GM23338 (cell line): ENCODE data around the gene CDH4. TPM values are rescaled to one million over a fixed set of nuclear protein-coding genes. Genes with fewer than 3 reads are reported as not detected.

Source experiments
- ATAC-seq: fragments of 200-7000 bp; cut with Tn5 transposase; 3 replicates; pipeline ENCODE4 v1.9.1; 2020
- DNase-seq: peaks from one replicate; pipeline ENCODE4 v3.0.0-alpha.2; 2015; ENCODE audit warnings: low spot score
- H2AFZ ChIP-seq: fragments of 200-600 bp; sonication (generic); 2 replicates; pipeline ENCODE4 v1.8.0; 2016; ENCODE audit warnings: antibody characterized with exemption, mild to moderate bottlenecking, moderate library complexity
- H3F3A ChIP-seq: fragments of 200-600 bp; sonication (generic); replicated peaks from 2 replicates; pipeline ENCODE4 v1.8.0; 2017; ENCODE audit warnings: antibody characterized with exemption, mixed run types, low read depth
- H3K27ac ChIP-seq: fragments of 200-600 bp; sonication (generic); 2 replicates; pipeline ENCODE4 v1.6.1; 2016; ENCODE audit warnings: low read depth
- H3K27me3 ChIP-seq: fragments of 200-600 bp; sonication (generic); 2 replicates; pipeline ENCODE4 v1.8.0; 2016; ENCODE audit warnings: mild to moderate bottlenecking, mixed run types, moderate library complexity; ENCODE audit not compliant: insufficient read depth
- H3K36me3 ChIP-seq: fragments of 200-600 bp; sonication (generic); 2 replicates; pipeline ENCODE4 v1.8.0; 2016; ENCODE audit warnings: mild to moderate bottlenecking; ENCODE audit not compliant: insufficient read depth
- H3K4me1 ChIP-seq: fragments of 200-600 bp; sonication (generic); 2 replicates; pipeline ENCODE4 v1.8.0; 2016; ENCODE audit warnings: mild to moderate bottlenecking, moderate library complexity; ENCODE audit not compliant: insufficient read depth
- H3K4me2 ChIP-seq: fragments of 200-600 bp; sonication (generic); 2 replicates; pipeline ENCODE4 v1.7.1; 2017; ENCODE audit warnings: mixed run types
- H3K4me3 ChIP-seq: fragments of 200-600 bp; sonication (generic); 2 replicates; pipeline ENCODE4 v1.6.1; 2016; ENCODE audit warnings: mixed run types
- H3K79me2 ChIP-seq: fragments of 200-600 bp; sonication (generic); replicated peaks from 2 replicates; pipeline ENCODE4 v1.8.0; 2017; ENCODE audit warnings: mild to moderate bottlenecking; ENCODE audit not compliant: insufficient read depth
- H3K9me2 ChIP-seq: fragments of 200-600 bp; sonication (generic); 2 replicates; pipeline ENCODE4 v1.8.0; 2017; ENCODE audit not compliant: insufficient read depth
- H4K20me1 ChIP-seq: fragments of 200-600 bp; sonication (generic); replicated peaks from 2 replicates; pipeline ENCODE4 v1.8.0; 2017; ENCODE audit warnings: mild to moderate bottlenecking; ENCODE audit not compliant: insufficient read depth
- H3K27ac Mint-ChIP-seq: 2 replicates; pipeline ENCODE4 v1.8.0; 2020; ENCODE audit warnings: inconsistent platforms, mild to moderate bottlenecking, moderate library complexity, mixed read lengths
- H3K27me3 Mint-ChIP-seq: 3 replicates; pipeline ENCODE4 v1.8.0; 2022; ENCODE audit warnings: low read depth, mild to moderate bottlenecking, moderate library complexity, mixed read lengths, inconsistent platforms; ENCODE audit not compliant: insufficient read depth, poor library complexity
- H3K36me3 Mint-ChIP-seq: 3 replicates; pipeline ENCODE4 v1.8.0; 2021; ENCODE audit warnings: low read depth, mild to moderate bottlenecking, inconsistent platforms, moderate library complexity, mixed read lengths
- H3K4me1 Mint-ChIP-seq: 3 replicates; pipeline ENCODE4 v1.8.0; 2020; ENCODE audit warnings: mild to moderate bottlenecking, inconsistent platforms, mixed read lengths
- H3K4me3 Mint-ChIP-seq: 3 replicates; pipeline ENCODE4 v1.8.0; 2021; ENCODE audit warnings: moderate library complexity, mild to moderate bottlenecking, inconsistent platforms, mixed read lengths
- H3K9me3 Mint-ChIP-seq: 3 replicates; pipeline ENCODE4 v1.8.0; 2020; ENCODE audit warnings: moderate library complexity, mild to moderate bottlenecking, inconsistent platforms, mixed read lengths
- CREB1 ChIP-seq: fragments of 250-450 bp; sonication (Bioruptor Pico); IDR thresholded peaks from 2 replicates; pipeline ENCODE4 v1.5.0; 2020; ENCODE audit warnings: low read depth, mild to moderate bottlenecking, moderate library complexity
- EZH2 ChIP-seq: fragments of 200-600 bp; sonication (generic); IDR thresholded peaks from one replicate; pipeline ENCODE4 v1.8.0; 2017; ENCODE audit warnings: antibody characterized with exemption, mild to moderate bottlenecking, low read depth; ENCODE audit not compliant: unreplicated experiment
- EZH2phosphoT487 ChIP-seq: fragments of 200-600 bp; sonication (generic); IDR thresholded peaks from one replicate; pipeline ENCODE4 v1.8.1; 2018; ENCODE audit warnings: antibody characterized with exemption; ENCODE audit not compliant: unreplicated experiment
- JUNB ChIP-seq: IDR thresholded peaks from one replicate; pipeline ENCODE4 v1.6.1; 2016; ENCODE audit warnings: antibody characterized with exemption; ENCODE audit not compliant: unreplicated experiment
- NANOG ChIP-seq: IDR thresholded peaks from 2 replicates; pipeline ENCODE4 v1.6.1; 2016; ENCODE audit warnings: antibody characterized with exemption, borderline replicate concordance
- POLR2AphosphoS5 ChIP-seq: IDR thresholded peaks from 2 replicates; pipeline ENCODE4 v1.6.1; 2016; ENCODE audit warnings: antibody characterized with exemption, low read depth
- STAT1 ChIP-seq: IDR thresholded peaks from one replicate; pipeline ENCODE4 v1.6.1; 2016; ENCODE audit warnings: antibody characterized with exemption; ENCODE audit not compliant: unreplicated experiment
- ZNF114 ChIP-seq: fragments of 250-450 bp; sonication (Bioruptor Pico); IDR thresholded peaks from 2 replicates; pipeline ENCODE4 v1.5.0; 2020; ENCODE audit warnings: mild to moderate bottlenecking, moderate library complexity
- ZNF331 ChIP-seq: fragments of 250-450 bp; sonication (Bioruptor Pico); IDR thresholded peaks from 2 replicates; pipeline ENCODE4 v1.5.0; 2020; ENCODE audit warnings: low read depth, mild to moderate bottlenecking, moderate library complexity
- polyA plus RNA-seq: library from polyadenylated mRNA; unstranded; fragments of >200 nt; fragmentation: Nextera tagmentation; extraction: Ambion mirVana; gene quantifications from 2 replicates; pipeline ENCODE4 v1.2.1, GENCODE V29; 2016
- total RNA-seq: library from RNA; depleted of rRNA; stranded (reverse); fragments of >200 nt; shearing (Covaris generic); gene quantifications from 2 replicates; pipeline ENCODE4 v1.2.3, GENCODE V29; 2014
- TF ChIP-seq, protein P1 (sequence below): IDR thresholded peaks from 2 replicates; pipeline ENCODE4 v1.6.1; 2016; ENCODE audit warnings: antibody characterized with exemption
- TF ChIP-seq, protein P2 (sequence below): fragments of 250-450 bp; sonication (Bioruptor Pico); IDR thresholded peaks from 2 replicates; pipeline ENCODE4 v1.5.0; 2020; ENCODE audit warnings: mild to moderate bottlenecking, moderate library complexity
- TF ChIP-seq, protein P3 (sequence below), 2 experiments: fragments of 200-600 bp in 1 of 2; sonication (generic) in 1 of 2; conservative IDR thresholded peaks; 2 replicates each; pipeline versions ENCODE4 v1.5.1 to v1.6.1; 2016 to 2017; ENCODE audit warnings: antibody characterized with exemption in 2 of 2, low read depth in 2 of 2, mild to moderate bottlenecking in 2 of 2, moderate library complexity in 1 of 2
- TF ChIP-seq, protein P4 (sequence below): IDR thresholded peaks from one replicate; pipeline ENCODE4 v1.6.1; 2018; ENCODE audit warnings: antibody characterized with exemption; ENCODE audit not compliant: unreplicated experiment

CDH4 gene
- total and polyA plus RNA-seq, 2 experiments from 2014 or later = 1.2 to 4.2 TPM

DNA sequence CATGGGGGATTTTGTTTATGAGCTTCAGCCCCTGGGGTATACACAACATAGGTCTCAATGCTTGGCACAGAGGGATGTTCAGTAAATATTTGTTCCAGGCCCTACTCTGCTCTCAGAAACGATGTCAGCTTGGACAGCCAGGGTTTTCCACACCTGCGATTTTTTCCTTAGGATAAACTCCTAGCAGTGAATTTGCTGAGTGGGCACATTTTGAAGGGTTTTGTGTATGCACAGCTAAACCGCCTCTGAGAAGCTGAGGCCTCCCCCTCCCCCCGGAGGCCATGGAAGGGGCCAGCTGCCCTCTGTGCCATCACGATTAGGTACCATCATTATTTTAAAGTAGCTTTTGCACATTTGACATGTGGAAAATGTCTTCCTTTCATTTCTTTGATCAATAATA is 614.1 kb downstream of the CDH4 start:
- H3K27ac ChIP-seq = no peak overlapping the region
- H3K4me3 ChIP-seq = no peak overlapping the region
- no peak for TF ChIP-seq EZH2
- TF ChIP-seq STAT1 = no peak
- no peak for TF ChIP-seq NANOG
- TF ChIP-seq, protein P1, sequence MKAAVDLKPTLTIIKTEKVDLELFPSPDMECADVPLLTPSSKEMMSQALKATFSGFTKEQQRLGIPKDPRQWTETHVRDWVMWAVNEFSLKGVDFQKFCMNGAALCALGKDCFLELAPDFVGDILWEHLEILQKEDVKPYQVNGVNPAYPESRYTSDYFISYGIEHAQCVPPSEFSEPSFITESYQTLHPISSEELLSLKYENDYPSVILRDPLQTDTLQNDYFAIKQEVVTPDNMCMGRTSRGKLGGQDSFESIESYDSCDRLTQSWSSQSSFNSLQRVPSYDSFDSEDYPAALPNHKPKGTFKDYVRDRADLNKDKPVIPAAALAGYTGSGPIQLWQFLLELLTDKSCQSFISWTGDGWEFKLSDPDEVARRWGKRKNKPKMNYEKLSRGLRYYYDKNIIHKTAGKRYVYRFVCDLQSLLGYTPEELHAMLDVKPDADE = no peak
- TF ChIP-seq, protein P2, sequence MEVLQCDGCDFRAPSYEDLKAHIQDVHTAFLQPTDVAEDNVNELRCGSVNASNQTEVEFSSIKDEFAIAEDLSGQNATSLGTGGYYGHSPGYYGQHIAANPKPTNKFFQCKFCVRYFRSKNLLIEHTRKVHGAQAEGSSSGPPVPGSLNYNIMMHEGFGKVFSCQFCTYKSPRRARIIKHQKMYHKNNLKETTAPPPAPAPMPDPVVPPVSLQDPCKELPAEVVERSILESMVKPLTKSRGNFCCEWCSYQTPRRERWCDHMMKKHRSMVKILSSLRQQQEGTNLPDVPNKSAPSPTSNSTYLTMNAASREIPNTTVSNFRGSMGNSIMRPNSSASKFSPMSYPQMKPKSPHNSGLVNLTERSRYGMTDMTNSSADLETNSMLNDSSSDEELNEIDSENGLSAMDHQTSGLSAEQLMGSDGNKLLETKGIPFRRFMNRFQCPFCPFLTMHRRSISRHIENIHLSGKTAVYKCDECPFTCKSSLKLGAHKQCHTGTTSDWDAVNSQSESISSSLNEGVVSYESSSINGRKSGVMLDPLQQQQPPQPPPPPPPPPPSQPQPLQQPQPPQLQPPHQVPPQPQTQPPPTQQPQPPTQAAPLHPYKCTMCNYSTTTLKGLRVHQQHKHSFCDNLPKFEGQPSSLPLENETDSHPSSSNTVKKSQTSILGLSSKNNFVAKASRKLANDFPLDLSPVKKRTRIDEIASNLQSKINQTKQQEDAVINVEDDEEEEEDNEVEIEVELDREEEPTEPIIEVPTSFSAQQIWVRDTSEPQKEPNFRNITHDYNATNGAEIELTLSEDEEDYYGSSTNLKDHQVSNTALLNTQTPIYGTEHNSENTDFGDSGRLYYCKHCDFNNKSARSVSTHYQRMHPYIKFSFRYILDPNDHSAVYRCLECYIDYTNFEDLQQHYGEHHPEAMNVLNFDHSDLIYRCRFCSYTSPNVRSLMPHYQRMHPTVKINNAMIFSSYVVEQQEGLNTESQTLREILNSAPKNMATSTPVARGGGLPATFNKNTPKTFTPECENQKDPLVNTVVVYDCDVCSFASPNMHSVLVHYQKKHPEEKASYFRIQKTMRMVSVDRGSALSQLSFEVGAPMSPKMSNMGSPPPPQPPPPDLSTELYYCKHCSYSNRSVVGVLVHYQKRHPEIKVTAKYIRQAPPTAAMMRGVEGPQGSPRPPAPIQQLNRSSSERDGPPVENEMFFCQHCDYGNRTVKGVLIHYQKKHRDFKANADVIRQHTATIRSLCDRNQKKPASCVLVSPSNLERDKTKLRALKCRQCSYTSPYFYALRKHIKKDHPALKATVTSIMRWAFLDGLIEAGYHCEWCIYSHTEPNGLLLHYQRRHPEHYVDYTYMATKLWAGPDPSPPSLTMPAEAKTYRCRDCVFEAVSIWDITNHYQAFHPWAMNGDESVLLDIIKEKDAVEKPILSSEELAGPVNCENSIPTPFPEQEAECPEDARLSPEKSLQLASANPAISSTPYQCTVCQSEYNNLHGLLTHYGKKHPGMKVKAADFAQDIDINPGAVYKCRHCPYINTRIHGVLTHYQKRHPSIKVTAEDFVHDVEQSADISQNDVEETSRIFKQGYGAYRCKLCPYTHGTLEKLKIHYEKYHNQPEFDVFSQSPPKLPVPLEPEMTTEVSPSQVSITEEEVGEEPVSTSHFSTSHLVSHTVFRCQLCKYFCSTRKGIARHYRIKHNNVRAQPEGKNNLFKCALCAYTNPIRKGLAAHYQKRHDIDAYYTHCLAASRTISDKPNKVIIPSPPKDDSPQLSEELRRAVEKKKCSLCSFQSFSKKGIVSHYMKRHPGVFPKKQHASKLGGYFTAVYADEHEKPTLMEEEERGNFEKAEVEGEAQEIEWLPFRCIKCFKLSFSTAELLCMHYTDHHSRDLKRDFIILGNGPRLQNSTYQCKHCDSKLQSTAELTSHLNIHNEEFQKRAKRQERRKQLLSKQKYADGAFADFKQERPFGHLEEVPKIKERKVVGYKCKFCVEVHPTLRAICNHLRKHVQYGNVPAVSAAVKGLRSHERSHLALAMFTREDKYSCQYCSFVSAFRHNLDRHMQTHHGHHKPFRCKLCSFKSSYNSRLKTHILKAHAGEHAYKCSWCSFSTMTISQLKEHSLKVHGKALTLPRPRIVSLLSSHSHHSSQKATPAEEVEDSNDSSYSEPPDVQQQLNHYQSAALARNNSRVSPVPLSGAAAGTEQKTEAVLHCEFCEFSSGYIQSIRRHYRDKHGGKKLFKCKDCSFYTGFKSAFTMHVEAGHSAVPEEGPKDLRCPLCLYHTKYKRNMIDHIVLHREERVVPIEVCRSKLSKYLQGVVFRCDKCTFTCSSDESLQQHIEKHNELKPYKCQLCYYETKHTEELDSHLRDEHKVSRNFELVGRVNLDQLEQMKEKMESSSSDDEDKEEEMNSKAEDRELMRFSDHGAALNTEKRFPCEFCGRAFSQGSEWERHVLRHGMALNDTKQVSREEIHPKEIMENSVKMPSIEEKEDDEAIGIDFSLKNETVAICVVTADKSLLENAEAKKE = no peak
- TF ChIP-seq, protein P3, sequence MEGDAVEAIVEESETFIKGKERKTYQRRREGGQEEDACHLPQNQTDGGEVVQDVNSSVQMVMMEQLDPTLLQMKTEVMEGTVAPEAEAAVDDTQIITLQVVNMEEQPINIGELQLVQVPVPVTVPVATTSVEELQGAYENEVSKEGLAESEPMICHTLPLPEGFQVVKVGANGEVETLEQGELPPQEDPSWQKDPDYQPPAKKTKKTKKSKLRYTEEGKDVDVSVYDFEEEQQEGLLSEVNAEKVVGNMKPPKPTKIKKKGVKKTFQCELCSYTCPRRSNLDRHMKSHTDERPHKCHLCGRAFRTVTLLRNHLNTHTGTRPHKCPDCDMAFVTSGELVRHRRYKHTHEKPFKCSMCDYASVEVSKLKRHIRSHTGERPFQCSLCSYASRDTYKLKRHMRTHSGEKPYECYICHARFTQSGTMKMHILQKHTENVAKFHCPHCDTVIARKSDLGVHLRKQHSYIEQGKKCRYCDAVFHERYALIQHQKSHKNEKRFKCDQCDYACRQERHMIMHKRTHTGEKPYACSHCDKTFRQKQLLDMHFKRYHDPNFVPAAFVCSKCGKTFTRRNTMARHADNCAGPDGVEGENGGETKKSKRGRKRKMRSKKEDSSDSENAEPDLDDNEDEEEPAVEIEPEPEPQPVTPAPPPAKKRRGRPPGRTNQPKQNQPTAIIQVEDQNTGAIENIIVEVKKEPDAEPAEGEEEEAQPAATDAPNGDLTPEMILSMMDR (conservative IDR thresholded peaks at IDR 0.05; ENCODE audit: low read depth in 2 of 2) = no peak
- TF ChIP-seq JUNB = no peak
- TF ChIP-seq, protein P4, sequence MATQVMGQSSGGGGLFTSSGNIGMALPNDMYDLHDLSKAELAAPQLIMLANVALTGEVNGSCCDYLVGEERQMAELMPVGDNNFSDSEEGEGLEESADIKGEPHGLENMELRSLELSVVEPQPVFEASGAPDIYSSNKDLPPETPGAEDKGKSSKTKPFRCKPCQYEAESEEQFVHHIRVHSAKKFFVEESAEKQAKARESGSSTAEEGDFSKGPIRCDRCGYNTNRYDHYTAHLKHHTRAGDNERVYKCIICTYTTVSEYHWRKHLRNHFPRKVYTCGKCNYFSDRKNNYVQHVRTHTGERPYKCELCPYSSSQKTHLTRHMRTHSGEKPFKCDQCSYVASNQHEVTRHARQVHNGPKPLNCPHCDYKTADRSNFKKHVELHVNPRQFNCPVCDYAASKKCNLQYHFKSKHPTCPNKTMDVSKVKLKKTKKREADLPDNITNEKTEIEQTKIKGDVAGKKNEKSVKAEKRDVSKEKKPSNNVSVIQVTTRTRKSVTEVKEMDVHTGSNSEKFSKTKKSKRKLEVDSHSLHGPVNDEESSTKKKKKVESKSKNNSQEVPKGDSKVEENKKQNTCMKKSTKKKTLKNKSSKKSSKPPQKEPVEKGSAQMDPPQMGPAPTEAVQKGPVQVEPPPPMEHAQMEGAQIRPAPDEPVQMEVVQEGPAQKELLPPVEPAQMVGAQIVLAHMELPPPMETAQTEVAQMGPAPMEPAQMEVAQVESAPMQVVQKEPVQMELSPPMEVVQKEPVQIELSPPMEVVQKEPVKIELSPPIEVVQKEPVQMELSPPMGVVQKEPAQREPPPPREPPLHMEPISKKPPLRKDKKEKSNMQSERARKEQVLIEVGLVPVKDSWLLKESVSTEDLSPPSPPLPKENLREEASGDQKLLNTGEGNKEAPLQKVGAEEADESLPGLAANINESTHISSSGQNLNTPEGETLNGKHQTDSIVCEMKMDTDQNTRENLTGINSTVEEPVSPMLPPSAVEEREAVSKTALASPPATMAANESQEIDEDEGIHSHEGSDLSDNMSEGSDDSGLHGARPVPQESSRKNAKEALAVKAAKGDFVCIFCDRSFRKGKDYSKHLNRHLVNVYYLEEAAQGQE = no peak
- no peak for TF ChIP-seq CREB1 (CRISPR knock-in tag)
- TF ChIP-seq POLR2AphosphoS5 = no peak
- no peak for TF ChIP-seq ZNF114 (CRISPR knock-in tag)
- TF ChIP-seq EZH2phosphoT487 = no peak
- TF ChIP-seq ZNF331 (CRISPR knock-in tag) = no peak
- no peaks in the 10 kb centered on the region for H3K27me3 ChIP-seq
- H4K20me1 ChIP-seq = no peaks in the 10 kb centered on the region
- Mint-ChIP-seq H3K27me3 (peaks cover 9% of the 10 kb centered on the region), H3K27ac (no peak overlapping the region), H3K4me1 (no peaks in the 10 kb centered on the region), H3K4me3 (no peak overlapping the region), H3K9me3 (peaks cover 11% of the 10 kb centered on the region), H3K36me3 (no peaks in the 10 kb centered on the region; the same call in 2 of the 3 replicates)
- no peak overlapping the region for H2AFZ ChIP-seq
- no peaks in the 10 kb centered on the region for H3K79me2 ChIP-seq
- no peaks in the 10 kb centered on the region for H3K36me3 ChIP-seq
- no peaks in the 10 kb centered on the region for H3K4me1 ChIP-seq
- H3K4me2 ChIP-seq = no peak overlapping the region
- DNase-seq = no peak
- H3K9me2 ChIP-seq = no peaks in the 10 kb centered on the region
- ATAC-seq = no peak
- H3F3A ChIP-seq = no peaks in the 10 kb centered on the region
